CD4-positive, alpha-beta T cell (primary cell): ENCODE results near the gene MIR17HG. TPM values are rescaled to one million over a fixed set of nuclear protein-coding genes. Genes with fewer than 3 reads are reported as not detected.
"Not testable (repeated sequence)": the region's sequence is repeated elsewhere in the genome, so short reads cannot be mapped to it uniquely, and the experiment has no call there.

Experiments
- ATAC-seq: fragments of 200-7000 bp; cut with Tn5 transposase; one replicate; pipeline ENCODE4 v1.10.0; 2022; ENCODE audit warnings: mild to moderate bottlenecking; ENCODE audit not compliant: poor library complexity
- CTCF ChIA-PET: fragments of 350-600 bp; sonication (Branson Sonifier 250); formaldehyde crosslinking; loops from one replicate; lab custom pipeline; 2021; ENCODE audit warnings: antibody characterized with exemption, inconsistent platforms; lab: Charles Lee
- POLR2A ChIA-PET: fragments of 350-600 bp; sonication (Branson Sonifier 250); formaldehyde crosslinking; loops from one replicate; lab custom pipeline; 2021; ENCODE audit warnings: antibody characterized with exemption, inconsistent platforms; lab: Charles Lee
- DNase-seq, 14 experiments: peaks; one replicate each; pipeline ENCODE4 v3.0.0-alpha.2; 2013 to 2020; ENCODE audit warnings: mixed read lengths in 2 of 14
- H3K27ac ChIP-seq, 2 donors: one replicate each; pipeline versions ENCODE4 v1.5.1 to v1.7.0; 2013; ENCODE audit warnings: low read length in 2 of 2, low read depth in 1 of 2, mild to moderate bottlenecking in 1 of 2
- H3K27me3 ChIP-seq, 2 experiments: 1 replicate in 1 of 2; 2 replicates in 1 of 2; pipeline versions ENCODE4 v1.6.1 to v1.7.0; 2013; ENCODE audit warnings: low read length in 2 of 2, control low read depth in 1 of 2, mild to moderate bottlenecking in 1 of 2, moderate library complexity in 1 of 2; ENCODE audit not compliant: insufficient read depth in 2 of 2, control insufficient read depth in 1 of 2
- H3K36me3 ChIP-seq: one replicate; pipeline ENCODE4 v1.6.1; 2013; ENCODE audit warnings: low read length, control low read depth; ENCODE audit not compliant: insufficient read depth
- H3K4me1 ChIP-seq: one replicate; pipeline ENCODE4 v1.6.1; 2013; ENCODE audit warnings: low read length, control low read depth; ENCODE audit not compliant: insufficient read depth
- H3K4me3 ChIP-seq: one replicate; pipeline ENCODE4 v1.5.1; 2013; ENCODE audit warnings: mild to moderate bottlenecking, low read length, moderate library complexity
- H3K9me3 ChIP-seq, 2 experiments: 1 replicate in 1 of 2; 2 replicates in 1 of 2; pipeline versions ENCODE4 v1.6.1 to v1.7.0; 2013; ENCODE audit warnings: low read length in 2 of 2, mild to moderate bottlenecking in 2 of 2, control low read depth in 1 of 2, moderate library complexity in 1 of 2; ENCODE audit not compliant: control insufficient read depth in 1 of 2, insufficient read depth in 1 of 2
- H3K27ac Mint-ChIP-seq: one replicate; pipeline ENCODE4 v1.8.0; 2020; ENCODE audit warnings: mixed read lengths
- H3K27me3 Mint-ChIP-seq: one replicate; pipeline ENCODE4 v1.8.0; 2021; ENCODE audit warnings: mixed read lengths
- H3K36me3 Mint-ChIP-seq: one replicate; pipeline ENCODE4 v1.8.0; 2021; ENCODE audit warnings: low read depth, mixed read lengths
- H3K4me1 Mint-ChIP-seq: one replicate; pipeline ENCODE4 v1.8.0; 2021; ENCODE audit warnings: low read depth, mixed read lengths
- H3K4me3 Mint-ChIP-seq: one replicate; pipeline ENCODE4 v1.8.0; 2020; ENCODE audit warnings: mild to moderate bottlenecking, mixed read lengths
- H3K9me3 Mint-ChIP-seq: one replicate; pipeline ENCODE4 v1.8.0; 2020; ENCODE audit warnings: mixed read lengths
- intact Hi-C, 2 experiments: fragments of 100-400 bp; cut with DNase I in 1 of 2; cut with micrococcal nuclease in 1 of 2; formaldehyde crosslinking; loops; one replicate each; pipeline versions ENCODE4 v1.15.1 to v1.9.0; 2023 to 2025; cut with DNase I, micrococcal nuclease
- total RNA-seq, 174 experiments: library from RNA in 2 of 174; stranded (reverse) in 2 of 174; gene quantifications; one replicate each; pipeline ENCODE4 v1.2.3 and lab custom pipeline; 2021 to 2026
- TF ChIP-seq, protein P1 (sequence below): fragments of 200-600 bp; IDR thresholded peaks from one replicate; pipeline ENCODE4 v1.8.0; 2022; ENCODE audit warnings: antibody characterized with exemption, mild to moderate bottlenecking

MIR17HG gene
- total RNA-seq, 2 experiments from 2014 or later, result 6.0 to 6.6 TPM

GRCh38 chr13:91314888-91315287 lies 32.6 kb upstream of the MIR17HG start:
- Histone ChIP-seq H3K9me3 (no peaks in the 10 kb centered on the region), H3K4me1 (no peaks in the 10 kb centered on the region), H3K27me3 (peaks cover 0 to 15% of the 10 kb centered on the region in 2 experiments), H3K27ac (no peak overlapping the region), H3K36me3 (no peaks in the 10 kb centered on the region), H3K4me3 (no peak overlapping the region)
- ChIA-PET CTCF (no interaction called here), POLR2A (no interaction called here)
- no peak for ATAC-seq
- no peak overlapping the region for H3K4me3 Mint-ChIP-seq
- no peak for DNase-seq
- TF ChIP-seq, protein P1, sequence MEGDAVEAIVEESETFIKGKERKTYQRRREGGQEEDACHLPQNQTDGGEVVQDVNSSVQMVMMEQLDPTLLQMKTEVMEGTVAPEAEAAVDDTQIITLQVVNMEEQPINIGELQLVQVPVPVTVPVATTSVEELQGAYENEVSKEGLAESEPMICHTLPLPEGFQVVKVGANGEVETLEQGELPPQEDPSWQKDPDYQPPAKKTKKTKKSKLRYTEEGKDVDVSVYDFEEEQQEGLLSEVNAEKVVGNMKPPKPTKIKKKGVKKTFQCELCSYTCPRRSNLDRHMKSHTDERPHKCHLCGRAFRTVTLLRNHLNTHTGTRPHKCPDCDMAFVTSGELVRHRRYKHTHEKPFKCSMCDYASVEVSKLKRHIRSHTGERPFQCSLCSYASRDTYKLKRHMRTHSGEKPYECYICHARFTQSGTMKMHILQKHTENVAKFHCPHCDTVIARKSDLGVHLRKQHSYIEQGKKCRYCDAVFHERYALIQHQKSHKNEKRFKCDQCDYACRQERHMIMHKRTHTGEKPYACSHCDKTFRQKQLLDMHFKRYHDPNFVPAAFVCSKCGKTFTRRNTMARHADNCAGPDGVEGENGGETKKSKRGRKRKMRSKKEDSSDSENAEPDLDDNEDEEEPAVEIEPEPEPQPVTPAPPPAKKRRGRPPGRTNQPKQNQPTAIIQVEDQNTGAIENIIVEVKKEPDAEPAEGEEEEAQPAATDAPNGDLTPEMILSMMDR, result no peak
- H3K27me3 Mint-ChIP-seq, result peaks cover 17% of the 10 kb centered on the region
- no peak overlapping the region for H3K27ac Mint-ChIP-seq
- intact Hi-C loops, result loop anchor here (5.0 kb wide), 2 partner anchors 92 to 407 kb away; no protein-coding TSS in a partner anchor
- H3K36me3 Mint-ChIP-seq, result no peaks in the 10 kb centered on the region
- H3K9me3 Mint-ChIP-seq, result no peaks in the 10 kb centered on the region
- H3K4me1 Mint-ChIP-seq, result no peaks in the 10 kb centered on the region

- intact Hi-C loops, result no loop called here
- no peak overlapping the region for H3K27ac Mint-ChIP-seq
- ATAC-seq, result no peak
- H3K4me3 Mint-ChIP-seq, result no peak overlapping the region
- H3K36me3 ChIP-seq, result no peaks in the 10 kb centered on the region
- H3K27me3 ChIP-seq, result peaks cover 0 to 7% of the 10 kb centered on the region in 2 experiments
- peaks cover 4% of the 10 kb centered on the region for H3K27me3 Mint-ChIP-seq
- H3K4me1 ChIP-seq, result peaks cover 4% of the 10 kb centered on the region
- no peak overlapping the region for H3K27ac ChIP-seq
- no peak overlapping the region for H3K4me3 ChIP-seq
- ChIA-PET CTCF (no interaction called here), POLR2A (no interaction called here)
- no peaks in the 10 kb centered on the region for H3K9me3 Mint-ChIP-seq
- DNase-seq, result no peak
- H3K4me1 Mint-ChIP-seq, result peaks cover 13% of the 10 kb centered on the region
- H3K9me3 ChIP-seq, result no peaks in the 10 kb centered on the region
- TF ChIP-seq, protein P1, result no peak
- no peaks in the 10 kb centered on the region for H3K36me3 Mint-ChIP-seq
These were observed 28.6 kb upstream of the MIR17HG start for GRCh38 chr13:91318886-91319285.

DNA sequence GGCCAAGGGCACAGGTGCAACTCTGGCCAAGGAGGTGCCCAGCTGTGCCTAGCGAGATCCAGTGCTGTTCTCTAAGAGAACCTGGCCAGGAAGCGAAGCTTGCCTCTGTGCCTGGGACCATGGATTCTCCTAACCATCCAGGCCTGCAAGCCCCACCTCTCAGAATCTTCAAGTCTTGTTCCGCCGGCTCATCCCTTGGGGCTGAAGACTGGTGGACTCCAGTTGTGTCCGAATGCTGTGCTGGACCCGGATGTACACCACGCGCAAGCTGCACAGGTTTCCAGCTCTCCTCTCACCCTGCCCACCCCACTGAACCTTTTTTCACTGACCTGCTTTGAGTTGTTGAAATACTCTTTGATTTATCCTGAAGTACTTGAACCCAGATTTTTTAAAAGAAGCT lies 27.5 kb upstream of the MIR17HG start:
- TF ChIP-seq, protein P1, result no peak
- peaks cover 4% of the 10 kb centered on the region for H3K4me1 ChIP-seq
- ATAC-seq (no peak), DNase-seq (no peak)
- Mint-ChIP-seq H3K4me1 (peaks cover 13% of the 10 kb centered on the region), H3K27ac (no peak overlapping the region), H3K27me3 (peaks cover under 1% of the 10 kb centered on the region), H3K4me3 (no peak overlapping the region), H3K9me3 (no peaks in the 10 kb centered on the region), H3K36me3 (no peaks in the 10 kb centered on the region)
- no peak overlapping the region for H3K27ac ChIP-seq
- intact Hi-C loops, result no loop called here
- H3K27me3 ChIP-seq, result peaks cover 0 to 3% of the 10 kb centered on the region in 2 experiments
- CTCF ChIA-PET, result no interaction called here
- H3K36me3 ChIP-seq, result no peaks in the 10 kb centered on the region
- POLR2A ChIA-PET, result interaction anchor here (1.3 kb wide), 1 partner anchor 27 kb away, joined by 3 read pairs; the partner anchor contains the start of gene MIR17HG
- no peak overlapping the region for H3K4me3 ChIP-seq
- H3K9me3 ChIP-seq, result no peaks in the 10 kb centered on the region

GRCh38 chr13:91320990-91321389 lies 26.5 kb upstream of the MIR17HG start:
- H3K27ac Mint-ChIP-seq, result not testable (repeated sequence)

More at GRCh38 chr13:91320990-91321389, 26.5 kb upstream of the MIR17HG start:
- H3K9me3 ChIP-seq, intact Hi-C loops, DNase-seq, H3K27me3 Mint-ChIP-seq, ATAC-seq, H3K4me1 ChIP-seq, H3K4me3 ChIP-seq, H3K36me3 Mint-ChIP-seq, H3K27ac ChIP-seq, H3K9me3 Mint-ChIP-seq, H3K36me3 ChIP-seq, H3K27me3 ChIP-seq, H3K4me3 Mint-ChIP-seq, CTCF ChIA-PET: not testable (repeated sequence)
- POLR2A ChIA-PET, result interaction anchor here (1.3 kb wide), 1 partner anchor 26 kb away, joined by 3 read pairs; the partner anchor contains the start of gene MIR17HG
- H3K4me1 Mint-ChIP-seq, result peaks cover 13% of the 10 kb centered on the region
